GM23248 (cell line): ENCODE data around the gene PACSIN3.

Source experiments
- EZH2 ChIP-seq: fragments of 200-600 bp; sonication (generic); IDR thresholded peaks from 2 replicates; pipeline ENCODE4 v1.6.1; 2018; ENCODE audit warnings: antibody characterized with exemption, mild to moderate bottlenecking; ENCODE audit not compliant: insufficient read depth, poor library complexity, severe bottlenecking
- EZH2phosphoT487 ChIP-seq: fragments of 200-600 bp; sonication (generic); IDR thresholded peaks from 2 replicates; pipeline ENCODE4 v1.6.1; 2018; ENCODE audit warnings: antibody characterized with exemption, moderate library complexity, mild to moderate bottlenecking, low read depth; ENCODE audit not compliant: insufficient read depth

- TF ChIP-seq EZH2: no peak
- TF ChIP-seq EZH2phosphoT487: no peak
These were observed 1.5 kb upstream of the PACSIN3 start for GRCh38 chr11:47187723-47188122.
